ENCODE data around the gene AGTRAP.

GRCh38 chr1:11761285-11761684, 25.3 kb downstream of the AGTRAP start:
- no peak for TF ChIP-seq CTCF (conservative IDR thresholded peaks at IDR 0.05; ENCODE audit: low read depth, low read length)
- no peak for TF ChIP-seq MAFK (IDR thresholded peaks at IDR 0.05; ENCODE audit: low read depth, low read length)
- TF ChIP-seq ELK1 (IDR thresholded peaks at IDR 0.05; ENCODE audit: borderline replicate concordance, low read depth, low read length): no peak
- TF ChIP-seq POLR2A (IDR thresholded peaks at IDR 0.05; ENCODE audit: low read depth, low read length): no peak
- no peak for TF ChIP-seq CHD1 (IDR thresholded peaks at IDR 0.05; ENCODE audit: low read depth, low read length)
- TF ChIP-seq MXI1 (IDR thresholded peaks at IDR 0.05; ENCODE audit: borderline replicate concordance, low read depth, low read length): no peak
- no peak for TF ChIP-seq SMC3 (IDR thresholded peaks at IDR 0.05; ENCODE audit: low read depth, low read length)
- TF ChIP-seq BHLHE40 (IDR thresholded peaks at IDR 0.05; ENCODE audit: low read depth, low read length): no peak
- TF ChIP-seq MAZ (IDR thresholded peaks at IDR 0.05; ENCODE audit: borderline replicate concordance, low read depth, low read length): no peak
- TF ChIP-seq RAD21 (IDR thresholded peaks at IDR 0.05; ENCODE audit: low read length): no peak
- TF ChIP-seq FOS (IDR thresholded peaks at IDR 0.05; ENCODE audit: low read depth, low read length): no peak
- TF ChIP-seq RFX5 (IDR thresholded peaks at IDR 0.05; ENCODE audit: low read depth, low read length): no peak

All from IMR-90 (cell line).